ENCODE results near the gene ADAP1.

ADAP1 gene

GRCh38 chr7:910441-910861 lies 44.0 kb downstream of the ADAP1 start:
- peak in 1 of 51 donors; percentile 24 for DNase-seq

GRCh38 chr7:909358-910329 lies 44.8 kb downstream of the ADAP1 start:
- DNase-seq, result peak in 32 of 51 donors; percentile 8 to 59 (median 33)

GRCh38 chr7:908591-909357 lies 45.7 kb downstream of the ADAP1 start:
- DNase-seq, result peak in 32 of 51 donors; percentile 15 to 76 (median 43)

GRCh38 chr7:908159-908581 lies 46.3 kb downstream of the ADAP1 start:
- DNase-seq, result no peak

- peak in 6 of 51 donors; percentile 24 to 54 (median 30) for DNase-seq
Observed at GRCh38 chr7:907158-907980, 47.1 kb downstream of the ADAP1 start.

- DNase-seq, result no peak
Observed at GRCh38 chr7:906776-907157, 47.7 kb downstream of the ADAP1 start.

GRCh38 chr7:904847-905246 lies 49.6 kb downstream of the ADAP1 start:
- no peak for DNase-seq

- no peak for DNase-seq
Observed at GRCh38 chr7:903921-904755, 50.3 kb downstream of the ADAP1 start.

- no peak for DNase-seq
Observed at GRCh38 chr7:902996-903395, 51.5 kb downstream of the ADAP1 start.

- DNase-seq, result peak in 36 of 51 donors; percentile 26 to 88 (median 58)
Observed at GRCh38 chr7:901388-902154, 52.9 kb downstream of the ADAP1 start.

GRCh38 chr7:901041-901387 lies 53.5 kb downstream of the ADAP1 start:
- no peak for DNase-seq

GRCh38 chr7:900331-901040 lies 54.0 kb downstream of the ADAP1 start:
- no peak for DNase-seq

GRCh38 chr7:899806-900205 lies 54.7 kb downstream of the ADAP1 start:
- no peak for DNase-seq

- no peak for DNase-seq
Observed at GRCh38 chr7:898855-899681, 55.4 kb downstream of the ADAP1 start.

GRCh38 chr7:898460-898854 lies 56.0 kb downstream of the ADAP1 start:
- no peak for DNase-seq

- DNase-seq, result no peak
Observed at GRCh38 chr7:897771-898376, 56.6 kb downstream of the ADAP1 start.

- DNase-seq, result no peak
Observed at GRCh38 chr7:897086-897485, 57.4 kb downstream of the ADAP1 start.

Data from hypothalamus (tissue), 51 donors.